Measurements from ENCODE around the gene USP14.

- TF ChIP-seq REST (IDR thresholded peaks at IDR 0.05; ENCODE audit: unreplicated experiment) (no peak), CTCF (conservative IDR thresholded peaks at IDR 0.05; ENCODE audit: low read depth in 2 of 2) (no peak), POLR2AphosphoS5 (IDR thresholded peaks at IDR 0.05; ENCODE audit: low read depth) (no peak), EZH2 (IDR thresholded peaks at IDR 0.05; ENCODE audit: low read depth, unreplicated experiment) (no peak), ZNF114 (CRISPR knock-in tag; IDR thresholded peaks at IDR 0.05) (no peak)
Observed at GRCh38 chr18:199214-199613, 40.9 kb downstream of the USP14 start.

All from GM23338 (cell line).